ENCODE results near the gene EME2. TPM values are rescaled to one million over a fixed set of nuclear protein-coding genes. Genes with fewer than 3 reads are reported as not detected.

The EME2 gene
- total and polyA plus RNA-seq, 8 donors: 7.0 to 25.3 (median 9.3) TPM

DNA sequence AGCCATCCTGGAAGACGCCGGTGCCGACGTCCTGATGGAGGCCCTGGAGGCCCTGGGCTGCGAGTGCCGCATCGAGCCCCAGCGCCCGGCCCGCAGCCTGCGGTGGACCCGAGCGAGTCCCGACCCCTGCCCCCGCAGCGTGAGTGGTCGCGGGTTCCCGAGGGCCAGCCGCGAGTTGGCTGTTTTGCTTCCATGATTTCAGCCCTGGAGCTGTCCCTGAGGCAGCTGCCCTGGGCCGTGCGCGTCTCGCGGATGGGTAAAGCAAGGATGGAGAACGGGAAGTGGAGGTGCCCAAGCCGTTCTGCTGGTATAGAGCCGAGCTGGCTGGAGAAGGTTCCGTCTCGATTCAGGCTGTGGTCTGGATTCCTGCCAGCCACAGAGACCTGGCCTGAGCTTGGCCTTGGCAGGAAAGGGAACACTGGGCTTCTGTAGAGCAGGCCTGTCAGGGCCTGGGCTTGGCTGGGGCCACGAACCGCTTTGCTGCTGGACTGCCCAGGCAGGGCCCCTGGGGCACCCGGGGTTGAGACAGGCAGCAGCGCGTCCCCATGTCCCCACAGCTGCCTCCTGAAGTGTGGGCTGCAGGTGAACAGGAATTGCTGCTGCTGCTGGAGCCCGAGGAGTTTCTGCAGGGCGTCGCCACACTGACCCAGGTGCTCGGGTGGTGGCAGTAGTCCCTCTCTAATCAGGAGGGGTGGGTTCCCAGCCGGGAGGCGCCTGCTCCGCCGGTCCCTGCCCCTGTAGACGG, 1.3 kb downstream of the EME2 start:
- H3K4me1 ChIP-seq: peaks cover 24 to 47% of the 10 kb centered on the region in 2 donors

GRCh38 chr16:1774448-1774780, 1.8 kb downstream of the EME2 start:
- Histone ChIP-seq H3K4me3 (peak overlapping the region in 1 of 2 donors; percentile 86), H3K27ac (peak overlapping the region in 1 of 2 donors; percentile 93), H3K36me3 (peaks cover 0 to 42% of the 10 kb centered on the region in 2 donors), H3K4me1 (peaks cover 24 to 47% of the 10 kb centered on the region in 2 donors), H3K27me3 (no peaks in the 10 kb centered on the region), H3K9me3 (no peaks in the 10 kb centered on the region)
- DNase-seq: no peak
- no peak for ATAC-seq
- intact Hi-C loops (cut with DNase I): no loop called here
- TF ChIP-seq, protein P1, sequence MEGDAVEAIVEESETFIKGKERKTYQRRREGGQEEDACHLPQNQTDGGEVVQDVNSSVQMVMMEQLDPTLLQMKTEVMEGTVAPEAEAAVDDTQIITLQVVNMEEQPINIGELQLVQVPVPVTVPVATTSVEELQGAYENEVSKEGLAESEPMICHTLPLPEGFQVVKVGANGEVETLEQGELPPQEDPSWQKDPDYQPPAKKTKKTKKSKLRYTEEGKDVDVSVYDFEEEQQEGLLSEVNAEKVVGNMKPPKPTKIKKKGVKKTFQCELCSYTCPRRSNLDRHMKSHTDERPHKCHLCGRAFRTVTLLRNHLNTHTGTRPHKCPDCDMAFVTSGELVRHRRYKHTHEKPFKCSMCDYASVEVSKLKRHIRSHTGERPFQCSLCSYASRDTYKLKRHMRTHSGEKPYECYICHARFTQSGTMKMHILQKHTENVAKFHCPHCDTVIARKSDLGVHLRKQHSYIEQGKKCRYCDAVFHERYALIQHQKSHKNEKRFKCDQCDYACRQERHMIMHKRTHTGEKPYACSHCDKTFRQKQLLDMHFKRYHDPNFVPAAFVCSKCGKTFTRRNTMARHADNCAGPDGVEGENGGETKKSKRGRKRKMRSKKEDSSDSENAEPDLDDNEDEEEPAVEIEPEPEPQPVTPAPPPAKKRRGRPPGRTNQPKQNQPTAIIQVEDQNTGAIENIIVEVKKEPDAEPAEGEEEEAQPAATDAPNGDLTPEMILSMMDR (IDR thresholded peaks at IDR 0.05): no peak

More for the DNA sequence above, 1.3 kb downstream of the EME2 start:
- TF ChIP-seq, protein P1 (IDR thresholded peaks at IDR 0.05): no peak
- H3K9me3 ChIP-seq: no peaks in the 10 kb centered on the region
- no peak for DNase-seq
- intact Hi-C loops (cut with DNase I): no loop called here
- H3K27me3 ChIP-seq: no peaks in the 10 kb centered on the region
- peaks cover 0 to 46% of the 10 kb centered on the region in 2 donors for H3K36me3 ChIP-seq
- peak; percentile 2 for ATAC-seq
- H3K27ac ChIP-seq: peak overlapping the region; percentile 89 to 93
- peak overlapping the region; percentile 86 to 93 for H3K4me3 ChIP-seq

- intact Hi-C loops (cut with DNase I): no loop called here
- H3K27ac ChIP-seq: no peak overlapping the region
- ATAC-seq: no peak
- peaks cover 21 to 40% of the 10 kb centered on the region in 2 donors for H3K4me1 ChIP-seq
- no peaks in the 10 kb centered on the region for H3K9me3 ChIP-seq
- no peak for DNase-seq
- no peaks in the 10 kb centered on the region for H3K27me3 ChIP-seq
- peaks cover 0 to 47% of the 10 kb centered on the region in 2 donors for H3K36me3 ChIP-seq
- TF ChIP-seq, protein P1 (IDR thresholded peaks at IDR 0.05): no peak
- no peak overlapping the region for H3K4me3 ChIP-seq
These were observed 2.6 kb downstream of the EME2 start for GRCh38 chr16:1775006-1775845.

- intact Hi-C loops (cut with DNase I): no loop called here
- Histone ChIP-seq H3K27ac (no peak overlapping the region), H3K27me3 (no peaks in the 10 kb centered on the region), H3K4me1 (peaks cover 17 to 35% of the 10 kb centered on the region in 2 donors), H3K9me3 (no peaks in the 10 kb centered on the region), H3K36me3 (peaks cover 0 to 50% of the 10 kb centered on the region in 2 donors), H3K4me3 (no peak overlapping the region)
- DNase-seq (no peak), ATAC-seq (no peak)
- TF ChIP-seq, protein P1 (IDR thresholded peaks at IDR 0.05): no peak
These were observed 3.4 kb downstream of the EME2 start for GRCh38 chr16:1775846-1776671.

All from left lung (tissue), 10 donors.